Measurements from ENCODE around the gene DIDO1. TPM values are rescaled to one million over a fixed set of nuclear protein-coding genes. Genes with fewer than 3 reads are reported as not detected.
"Not testable (repeated sequence)": the region's sequence is repeated elsewhere in the genome, so short reads cannot be mapped to it uniquely, and the experiment has no call there.

Gene DIDO1
- total RNA-seq, 4 donors from 2014 or later, result 67.7 to 92.9 (median 72.2) TPM

DNA sequence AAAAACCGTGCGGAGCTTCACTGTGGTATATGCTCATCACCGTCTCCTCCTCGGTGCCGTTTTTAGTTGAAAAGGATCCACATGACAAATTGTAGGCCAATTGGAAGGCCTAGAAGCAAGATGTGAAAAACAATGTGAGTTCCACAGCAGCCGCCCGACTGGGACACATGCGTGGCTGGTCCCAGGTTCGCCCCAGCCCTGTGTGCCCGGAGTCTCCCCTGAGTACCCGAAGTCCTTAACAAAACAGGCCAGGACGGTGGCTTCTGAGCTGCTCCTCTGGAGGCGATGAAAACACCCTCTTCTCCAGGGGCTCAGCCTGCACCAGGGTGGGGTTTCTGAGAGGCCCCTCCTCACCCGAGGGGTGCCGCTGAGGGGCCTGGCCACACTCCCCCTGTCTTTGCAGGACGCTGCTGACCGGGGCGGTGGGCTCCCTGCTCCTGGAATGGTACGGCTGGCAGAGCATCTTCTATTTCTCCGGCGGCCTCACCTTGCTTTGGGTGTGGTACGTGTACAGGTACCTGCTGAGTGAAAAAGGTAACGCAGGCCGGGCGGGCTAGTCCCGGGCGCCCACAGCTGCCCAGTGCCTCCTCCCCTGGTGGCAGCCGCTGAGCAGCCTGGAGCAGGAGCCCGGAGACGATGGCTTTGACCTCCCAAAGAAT lies 36.0 kb upstream of the DIDO1 start:
- Histone ChIP-seq H3K4me3 (replicated peaks in 1 of 3) (no peak overlapping the region), H3K4me1 (no peaks in the 10 kb centered on the region), H3K9me3 (no peaks in the 10 kb centered on the region), H3K27me3 (no peaks in the 10 kb centered on the region), H3K36me3 (no peaks in the 10 kb centered on the region), H3K27ac (no peak overlapping the region)
- TF ChIP-seq, protein P1, sequence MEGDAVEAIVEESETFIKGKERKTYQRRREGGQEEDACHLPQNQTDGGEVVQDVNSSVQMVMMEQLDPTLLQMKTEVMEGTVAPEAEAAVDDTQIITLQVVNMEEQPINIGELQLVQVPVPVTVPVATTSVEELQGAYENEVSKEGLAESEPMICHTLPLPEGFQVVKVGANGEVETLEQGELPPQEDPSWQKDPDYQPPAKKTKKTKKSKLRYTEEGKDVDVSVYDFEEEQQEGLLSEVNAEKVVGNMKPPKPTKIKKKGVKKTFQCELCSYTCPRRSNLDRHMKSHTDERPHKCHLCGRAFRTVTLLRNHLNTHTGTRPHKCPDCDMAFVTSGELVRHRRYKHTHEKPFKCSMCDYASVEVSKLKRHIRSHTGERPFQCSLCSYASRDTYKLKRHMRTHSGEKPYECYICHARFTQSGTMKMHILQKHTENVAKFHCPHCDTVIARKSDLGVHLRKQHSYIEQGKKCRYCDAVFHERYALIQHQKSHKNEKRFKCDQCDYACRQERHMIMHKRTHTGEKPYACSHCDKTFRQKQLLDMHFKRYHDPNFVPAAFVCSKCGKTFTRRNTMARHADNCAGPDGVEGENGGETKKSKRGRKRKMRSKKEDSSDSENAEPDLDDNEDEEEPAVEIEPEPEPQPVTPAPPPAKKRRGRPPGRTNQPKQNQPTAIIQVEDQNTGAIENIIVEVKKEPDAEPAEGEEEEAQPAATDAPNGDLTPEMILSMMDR (IDR thresholded peaks at IDR 0.05), result no peak
- TF ChIP-seq POLR2A (IDR thresholded peaks at IDR 0.05), result no peak
- intact Hi-C loops (cut with DNase I), result no loop called here
- DNase-seq, result no peak
- WGBS, 2 donors, result 95 to 97% methylated on average over 22 to 27 of the region's 30 CpGs

DNA sequence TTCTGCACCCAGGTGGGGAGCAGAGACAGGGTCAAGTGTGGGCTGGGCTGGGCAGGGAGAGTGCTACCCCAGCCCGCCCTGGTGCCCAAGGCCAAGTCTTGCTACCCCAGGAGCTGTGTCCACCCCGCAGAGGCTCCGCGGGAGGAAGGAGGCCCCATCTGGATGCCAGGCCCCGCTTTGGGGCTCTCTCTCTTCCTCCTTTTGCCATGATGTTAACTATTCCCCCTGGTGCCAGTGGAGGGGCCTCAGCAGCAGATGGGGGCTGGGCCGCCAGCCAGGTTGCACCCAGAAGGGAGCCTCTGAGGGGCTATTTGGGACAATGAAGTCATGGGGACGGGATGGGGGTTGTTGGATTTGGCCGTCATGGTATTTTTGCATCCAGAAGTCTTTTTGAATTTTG lies 35.5 kb upstream of the DIDO1 start:
- Histone ChIP-seq H3K4me1 (no peaks in the 10 kb centered on the region), H3K27ac (no peak overlapping the region), H3K4me3 (replicated peaks in 1 of 3) (no peak overlapping the region), H3K27me3 (no peaks in the 10 kb centered on the region), H3K36me3 (no peaks in the 10 kb centered on the region), H3K9me3 (no peaks in the 10 kb centered on the region)
- no peak for DNase-seq
- no peak for TF ChIP-seq POLR2A (IDR thresholded peaks at IDR 0.05)
- TF ChIP-seq, protein P1 (IDR thresholded peaks at IDR 0.05), result no peak
- intact Hi-C loops (cut with DNase I), result no loop called here
- 89 to 95% methylated on average over 8 of the region's 8 CpGs for WGBS, 2 donors

DNA sequence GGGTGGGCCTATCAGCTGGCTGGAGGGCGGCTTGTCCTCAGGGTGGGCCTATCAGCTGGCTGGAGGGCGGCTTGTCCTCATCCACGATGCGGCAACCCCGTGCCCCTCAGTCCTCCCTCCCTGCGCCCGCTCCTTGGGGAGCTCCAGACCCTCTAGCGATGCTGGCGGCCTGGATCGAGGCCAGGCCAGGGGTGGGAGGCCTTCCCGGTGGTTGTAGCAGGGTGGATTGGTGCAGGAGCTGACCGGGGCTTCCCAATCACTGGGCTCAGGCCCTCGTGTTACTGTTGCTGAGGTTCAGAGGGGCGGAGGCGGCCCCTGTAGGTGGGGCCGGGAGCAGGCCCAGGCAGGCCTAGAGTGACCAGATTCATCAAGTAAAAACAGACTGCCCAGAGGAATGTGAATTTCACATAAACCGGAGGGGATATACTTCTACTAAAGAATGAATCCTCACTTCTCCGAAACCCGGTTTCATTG lies 35.0 kb upstream of the DIDO1 start:
- no peak for TF ChIP-seq POLR2A (IDR thresholded peaks at IDR 0.05)
- TF ChIP-seq, protein P1 (IDR thresholded peaks at IDR 0.05), result no peak
- Histone ChIP-seq H3K4me3 (replicated peaks in 1 of 3) (no peak overlapping the region), H3K27me3 (no peaks in the 10 kb centered on the region), H3K36me3 (no peaks in the 10 kb centered on the region), H3K9me3 (no peaks in the 10 kb centered on the region), H3K4me1 (no peaks in the 10 kb centered on the region), H3K27ac (no peak overlapping the region)
- DNase-seq, result no peak
- intact Hi-C loops (cut with DNase I), result no loop called here
- WGBS, 2 donors, result 71 to 84% methylated on average over 17 to 18 of the region's 19 CpGs

DNA sequence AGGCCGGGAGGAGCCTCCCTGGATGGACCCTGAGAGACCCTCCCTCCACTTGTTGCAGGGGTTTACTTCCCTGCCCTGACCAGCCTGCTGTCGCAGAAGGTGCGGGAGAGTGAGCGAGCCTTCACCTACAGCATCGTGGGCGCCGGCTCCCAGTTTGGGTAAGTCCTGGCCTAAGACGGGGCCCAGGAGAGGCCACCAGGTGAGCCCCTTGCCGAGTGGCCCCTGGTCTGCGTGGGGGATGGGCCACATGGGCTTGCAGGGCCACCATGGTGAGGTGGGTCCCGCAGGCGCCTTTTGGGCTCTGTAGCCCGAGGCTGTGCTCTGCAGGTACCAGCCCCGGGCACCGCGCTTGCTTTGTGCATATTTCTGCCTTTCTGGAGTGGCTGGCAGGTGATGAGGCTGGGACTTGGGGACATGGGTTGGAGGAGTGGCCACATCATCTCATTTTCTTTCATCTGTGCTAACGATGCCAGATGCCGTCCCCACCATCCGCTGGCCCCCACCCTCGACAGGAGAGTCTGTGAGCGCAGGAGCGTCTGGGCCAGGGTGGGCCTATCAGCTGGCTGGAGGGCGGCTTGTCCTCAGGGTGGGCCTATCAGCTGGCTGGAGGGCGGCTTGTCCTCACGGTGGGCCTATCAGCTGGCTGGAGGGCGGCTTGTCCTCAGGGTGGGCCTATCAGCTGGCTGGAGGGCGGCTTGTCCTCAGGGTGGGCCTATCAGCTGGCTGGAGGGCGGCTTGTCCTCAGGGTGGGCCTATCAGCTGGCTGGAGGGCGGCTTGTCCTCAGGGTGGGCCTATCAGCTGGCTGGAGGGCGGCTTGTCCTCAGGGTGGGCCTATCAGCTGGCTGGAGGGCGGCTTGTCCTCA lies 34.4 kb upstream of the DIDO1 start:
- H3K4me1 ChIP-seq; H3K9me3 ChIP-seq; H3K4me3 ChIP-seq (replicated peaks in 1 of 3); H3K27ac ChIP-seq; H3K36me3 ChIP-seq; intact Hi-C loops (cut with DNase I); H3K27me3 ChIP-seq; DNase-seq: not testable (repeated sequence)
- 88 to 100% methylated on average over 2 to 20 of the region's 31 CpGs for WGBS, 2 donors

DNA sequence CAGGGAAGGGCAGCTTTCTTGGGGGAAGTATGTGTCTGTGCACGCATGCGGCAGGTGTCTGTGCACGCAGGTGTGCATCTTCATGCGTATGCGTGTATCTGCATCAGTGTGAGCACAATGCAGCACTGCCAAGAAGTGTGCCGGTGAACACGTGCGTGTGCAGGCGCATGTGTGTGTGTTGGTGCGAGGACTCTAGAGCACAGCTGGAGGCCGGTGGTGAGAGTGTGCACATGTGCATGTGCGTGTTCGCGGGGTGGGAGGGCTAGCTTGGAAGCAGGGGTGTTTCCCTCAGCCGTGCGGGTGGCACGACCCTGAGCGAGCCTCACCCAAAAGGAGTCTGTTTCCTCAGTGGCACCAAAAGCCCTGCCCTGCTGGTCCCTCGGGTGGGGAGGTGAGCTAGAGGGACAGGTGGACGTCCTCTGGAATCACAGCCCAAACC lies 33.7 kb upstream of the DIDO1 start:
- H3K27ac ChIP-seq, result no peak overlapping the region
- intact Hi-C loops (cut with DNase I), result no loop called here
- no peaks in the 10 kb centered on the region for H3K9me3 ChIP-seq
- no peak overlapping the region for H3K4me3 ChIP-seq (replicated peaks in 1 of 3)
- WGBS, 2 donors, result 90 to 92% methylated on average over 16 to 20 of the region's 20 CpGs
- TF ChIP-seq, protein P1 (IDR thresholded peaks at IDR 0.05), result no peak
- no peak for TF ChIP-seq POLR2A (IDR thresholded peaks at IDR 0.05)
- no peaks in the 10 kb centered on the region for H3K27me3 ChIP-seq
- no peaks in the 10 kb centered on the region for H3K36me3 ChIP-seq
- H3K4me1 ChIP-seq, result peaks cover 0 to 10% of the 10 kb centered on the region in 2 donors
- DNase-seq, result no peak
